Omental fat pad (tissue), 4 donors: ENCODE results near the gene ROBO2. TPM values are rescaled to one million over a fixed set of nuclear protein-coding genes. Genes with fewer than 3 reads are reported as not detected.

Source experiments
- ATAC-seq: fragments of 150-250 bp; one replicate; pipeline ENCODE4 v1.9.1; 2016; ENCODE audit warnings: mild to moderate bottlenecking, moderate library complexity; ENCODE audit not compliant: low FRiP score
- DNase-seq: peaks from one replicate; pipeline ENCODE4 v3.0.0-alpha.2; 2019; ENCODE audit warnings: low spot score
- CTCF ChIP-seq, 3 donors: fragments of 450-650 bp; IDR thresholded peaks; one replicate each; pipeline ENCODE4 v1.5.1; 2016 to 2017; ENCODE audit warnings: antibody characterized with exemption in 3 of 3, mild to moderate bottlenecking in 3 of 3, moderate library complexity in 2 of 3
- total RNA-seq, 4 donors: library from RNA; depleted of rRNA; stranded (reverse); fragments of >200 nt; gene quantifications; one replicate each; pipeline ENCODE4 v1.1.0, GENCODE V29; 2016

The ROBO2 gene
- total RNA-seq, 4 donors from 2014 or later = 0.12 to 1.3 (median 1.1) TPM

- DNase-seq (no peak), ATAC-seq (no peak)
- no peak for TF ChIP-seq CTCF (IDR thresholded peaks at IDR 0.05)
These were observed 332.1 kb downstream of the ROBO2 start for GRCh38 chr3:77372018-77372417.

DNA sequence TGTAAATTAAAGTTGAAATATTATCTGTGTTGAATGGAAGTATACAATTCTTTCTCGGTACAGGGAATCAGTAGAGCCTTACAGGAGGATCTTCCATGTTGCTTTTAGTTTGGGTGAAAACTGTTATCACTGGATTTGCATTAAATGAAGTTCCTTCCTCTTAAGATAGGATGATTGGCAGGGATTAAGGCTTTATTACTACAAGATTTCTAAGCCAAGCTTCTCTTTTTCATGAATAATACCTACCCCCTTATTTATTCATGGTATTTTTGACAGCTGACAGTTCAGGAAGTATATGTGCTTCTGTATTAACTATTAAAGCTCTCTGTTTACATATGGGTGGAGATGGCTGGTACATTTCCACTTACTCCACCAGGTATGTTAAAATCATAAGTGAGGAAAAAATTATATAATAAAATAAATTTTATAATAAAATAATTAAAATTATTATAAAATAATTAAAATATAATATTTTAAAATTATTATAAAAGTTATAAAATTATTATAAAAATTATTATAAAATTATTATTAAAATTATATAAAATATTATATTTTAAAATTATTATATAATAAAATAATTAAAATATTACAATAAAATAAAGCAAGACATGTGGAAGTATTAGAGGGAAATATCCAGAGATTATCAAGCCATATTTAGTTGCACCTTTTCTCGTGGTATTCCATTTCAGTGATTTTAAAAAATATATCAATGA, 332.9 kb downstream of the ROBO2 start:
- ATAC-seq = no peak
- TF ChIP-seq CTCF (IDR thresholded peaks at IDR 0.05) = no peak
- no peak for DNase-seq

GRCh38 chr3:77373619-77374018, 333.7 kb downstream of the ROBO2 start:
- ATAC-seq (no peak), DNase-seq (no peak)
- no peak for TF ChIP-seq CTCF (IDR thresholded peaks at IDR 0.05)

- ATAC-seq = no peak
- TF ChIP-seq CTCF (IDR thresholded peaks at IDR 0.05) = no peak
- no peak for DNase-seq
These were observed 336.6 kb downstream of the ROBO2 start for GRCh38 chr3:77376511-77376910.

DNA sequence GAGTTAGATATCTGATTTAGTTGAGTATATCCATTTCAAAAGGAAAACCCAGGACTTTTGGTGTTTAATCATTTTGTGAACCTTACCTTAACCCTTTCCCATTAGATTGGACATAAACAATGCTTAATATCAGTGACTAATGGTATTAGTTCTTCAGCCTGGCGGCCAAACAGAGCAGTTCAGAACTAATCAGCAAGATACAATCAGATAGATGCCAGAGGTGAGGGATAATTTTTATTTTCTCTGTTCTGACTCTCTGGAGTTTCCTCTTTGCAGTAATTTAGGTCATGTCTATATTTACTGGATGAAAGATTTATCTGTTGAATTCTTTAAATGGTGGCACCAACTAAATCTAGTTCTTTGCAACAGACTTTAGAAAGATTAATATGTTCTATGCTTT, 337.8 kb downstream of the ROBO2 start:
- TF ChIP-seq CTCF (IDR thresholded peaks at IDR 0.05) = no peak
- ATAC-seq = no peak
- no peak for DNase-seq

- DNase-seq = no peak
- TF ChIP-seq CTCF (IDR thresholded peaks at IDR 0.05) = no peak
- ATAC-seq = no peak
These were observed 340.2 kb downstream of the ROBO2 start for GRCh38 chr3:77380136-77380535.

DNA sequence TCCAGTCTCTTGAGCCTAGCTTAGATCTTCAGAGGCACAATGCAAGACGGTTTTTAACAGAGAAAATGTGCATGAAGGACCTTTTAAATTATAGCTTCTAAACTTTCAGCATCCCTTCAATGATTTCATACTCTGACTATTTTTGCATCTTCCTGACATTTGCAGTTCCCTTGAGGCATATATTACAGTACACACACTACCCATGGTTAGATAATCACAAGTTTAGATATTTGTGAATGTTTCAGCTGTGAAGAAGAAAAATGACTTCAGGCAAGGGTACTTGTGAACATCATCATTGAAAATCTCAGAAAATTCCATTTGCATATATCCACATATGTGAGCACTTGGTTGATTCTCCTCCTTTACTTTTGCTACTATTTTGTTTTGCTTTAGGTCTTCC, 341.5 kb downstream of the ROBO2 start:
- ATAC-seq = no peak
- TF ChIP-seq CTCF (IDR thresholded peaks at IDR 0.05) = no peak
- no peak for DNase-seq
